GM12891 (cell line): Measurements from ENCODE around the gene ALK.

Source experiments
- PAX5 ChIP-seq: IDR thresholded peaks from 2 replicates; pipeline ENCODE4 v1.6.1; 2011; ENCODE audit warnings: low read length, moderate library complexity, mild to moderate bottlenecking; ENCODE audit not compliant: insufficient read depth, severe bottlenecking
- POLR2A ChIP-seq: IDR thresholded peaks from 2 replicates; pipeline ENCODE4 v1.6.1; 2011; ENCODE audit warnings: low read depth, low read length, control low read depth
- POLR2AphosphoS5 ChIP-seq: IDR thresholded peaks from 2 replicates; pipeline ENCODE4 v1.6.1; 2011; ENCODE audit warnings: low read depth, low read length, control low read depth
- POU2F2 ChIP-seq: IDR thresholded peaks from 2 replicates; pipeline ENCODE4 v1.6.1; 2011; ENCODE audit warnings: low read depth, mild to moderate bottlenecking, control low read depth, low read length, moderate library complexity
- SPI1 ChIP-seq: IDR thresholded peaks from 2 replicates; pipeline ENCODE4 v1.6.1; 2011; ENCODE audit warnings: low read depth, low read length, control low read depth
- TAF1 ChIP-seq: IDR thresholded peaks from 2 replicates; pipeline ENCODE4 v1.6.1; 2011; ENCODE audit warnings: low read depth, low read length, control low read depth

DNA sequence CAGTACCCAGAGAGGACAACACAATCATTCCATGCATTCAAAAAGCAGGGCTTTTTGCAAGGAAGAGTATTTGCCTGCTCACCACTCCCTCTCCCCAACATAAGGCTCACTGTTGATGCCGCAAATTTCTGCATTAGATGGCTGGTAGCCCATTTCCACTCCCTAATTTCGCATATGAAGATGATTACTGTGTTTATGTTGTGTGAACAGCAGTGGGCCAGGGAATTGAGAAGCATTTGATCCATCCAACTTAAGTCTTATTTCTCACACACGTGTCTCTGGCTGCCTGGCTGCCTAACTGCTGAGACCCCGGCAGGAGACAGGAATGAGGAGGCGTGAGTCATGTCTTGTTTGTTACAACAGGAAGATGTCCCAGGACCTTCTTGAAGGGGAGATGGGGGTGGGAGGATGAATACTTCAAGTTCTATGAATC lies 294.1 kb downstream of the ALK start:
- no peak for TF ChIP-seq POLR2A
- no peak for TF ChIP-seq POLR2AphosphoS5
- TF ChIP-seq TAF1, result no peak
- no peak for TF ChIP-seq POU2F2
- no peak for TF ChIP-seq SPI1
- no peak for TF ChIP-seq PAX5
